A673 (cell line): ENCODE data around the gene RAD23A. TPM values are rescaled to one million over a fixed set of nuclear protein-coding genes. Genes with fewer than 3 reads are reported as not detected.

Source experiments
- BruUV-seq: library from RNA; stranded (reverse); fragments of 400-500 nt; replicated peaks from 2 replicates; lab custom pipeline; 2021; lab: Mats Ljungman, UMichigan
- CTCF ChIA-PET: fragments of 300-600 bp; sonication (Branson Sonifier 250); formaldehyde crosslinking; loops from one replicate; lab custom pipeline; 2022; ENCODE audit warnings: antibody characterized with exemption; lab: Charles Lee
- POLR2A ChIA-PET: fragments of 300-600 bp; sonication (Branson Sonifier 250); formaldehyde crosslinking; loops from one replicate; lab custom pipeline; 2022; ENCODE audit warnings: antibody characterized with exemption; ENCODE audit not compliant: low non-redundant PET; lab: Charles Lee
- DNase-seq: peaks from one replicate; pipeline ENCODE4 v3.0.0-alpha.2; 2015; ENCODE audit warnings: low spot score
- H3K27ac ChIP-seq: fragments of 200-600 bp; sonication (generic); 2 replicates; pipeline ENCODE4 v1.5.1; 2016; ENCODE audit warnings: mixed run types, low read depth, mild to moderate bottlenecking, mixed read lengths, antibody characterized with exemption, low read length; ENCODE audit not compliant: poor library complexity, severe bottlenecking
- H3K27me3 ChIP-seq: fragments of 200-600 bp; sonication (generic); replicated peaks from 2 replicates; pipeline ENCODE4 v1.6.1; 2017; ENCODE audit warnings: mixed run types, low read depth, mild to moderate bottlenecking, mixed read lengths, antibody characterized with exemption, low read length; ENCODE audit not compliant: insufficient read depth, poor library complexity
- H3K36me3 ChIP-seq: fragments of 200-600 bp; sonication (generic); 2 replicates; pipeline ENCODE4 v1.6.1; 2016; ENCODE audit warnings: mixed run types, mild to moderate bottlenecking, mixed read lengths, antibody characterized with exemption, low read length; ENCODE audit not compliant: insufficient read depth, poor library complexity, severe bottlenecking
- H3K4me1 ChIP-seq: fragments of 200-600 bp; sonication (generic); 2 replicates; pipeline ENCODE4 v1.6.1; 2017; ENCODE audit warnings: mixed run types, mild to moderate bottlenecking, mixed read lengths, antibody characterized with exemption, low read length; ENCODE audit not compliant: insufficient read depth, poor library complexity, severe bottlenecking
- H3K4me3 ChIP-seq: fragments of 200-600 bp; sonication (generic); 2 replicates; pipeline ENCODE4 v1.5.1; 2016; ENCODE audit warnings: low read depth, mixed run types, mild to moderate bottlenecking, mixed read lengths, low read length; ENCODE audit not compliant: poor library complexity, severe bottlenecking
- H3K9me3 ChIP-seq: fragments of 200-600 bp; sonication (generic); 2 replicates; pipeline ENCODE4 v1.6.1; 2016; ENCODE audit warnings: mixed run types, low read depth, mild to moderate bottlenecking, mixed read lengths, antibody characterized with exemption, low read length; ENCODE audit not compliant: poor library complexity, severe bottlenecking
- EZH2 ChIP-seq: fragments of 200-600 bp; sonication (generic); IDR thresholded peaks from 2 replicates; pipeline ENCODE4 v1.6.1; 2017; ENCODE audit warnings: borderline replicate concordance, low read depth, mild to moderate bottlenecking, mixed read lengths, antibody characterized with exemption, low read length; ENCODE audit not compliant: poor library complexity, severe bottlenecking
- intact Hi-C: fragments of 100-400 bp; cut with micrococcal nuclease; formaldehyde crosslinking; loops from one replicate; pipeline ENCODE4 v1.10.0; 2022; ENCODE audit not compliant: unreplicated experiment
- total RNA-seq: library from RNA; stranded (reverse); gene quantifications from 2 replicates; pipeline ENCODE4 v1.2.3, GENCODE V29; 2021
- TF ChIP-seq, protein P1 (sequence below): fragments of 300-800, 200-600 bp; sonication (generic); conservative IDR thresholded peaks from 2 replicates; pipeline ENCODE4 v1.5.1; 2017; ENCODE audit warnings: low read depth, mild to moderate bottlenecking, antibody characterized with exemption, low read length, moderate library complexity, mixed read lengths

Gene RAD23A
- total RNA-seq, 1 experiment from 2014 or later: 183 TPM

DNA sequence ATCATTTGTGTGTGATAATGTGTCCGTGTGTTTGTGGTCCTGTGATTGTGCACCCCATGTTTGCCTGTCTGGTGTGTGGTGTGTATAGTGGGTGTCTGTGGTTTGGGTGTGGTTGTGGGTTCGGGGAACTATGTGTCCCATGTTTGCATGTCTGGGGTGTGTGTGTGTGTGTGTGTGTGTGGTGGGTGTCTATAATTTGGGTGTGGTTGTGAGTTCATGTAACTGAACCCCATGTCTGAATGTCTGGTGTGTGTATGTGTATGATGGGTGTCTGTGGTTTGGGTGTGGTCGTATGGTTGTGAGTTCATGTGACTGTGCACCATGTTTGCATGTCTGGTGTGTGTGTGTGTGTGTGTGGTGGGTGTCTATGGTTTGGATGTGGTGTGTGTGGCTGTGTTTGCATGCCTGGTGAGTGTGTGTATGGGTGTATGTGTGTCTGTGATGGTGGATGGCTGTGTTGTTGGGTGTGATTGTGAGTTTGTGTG is 38.5 kb downstream of the RAD23A start:
- BruUV-seq: no TSS peak
- CTCF ChIA-PET: interaction anchor here (0.6 to 2.1 kb wide), 5 partner anchors 29 to 184 kb away, joined by 3 to 14 read pairs (median 4); no protein-coding TSS in a partner anchor
- no peaks in the 10 kb centered on the region for H3K27me3 ChIP-seq
- no peak overlapping the region for H3K27ac ChIP-seq
- no peak for DNase-seq
- POLR2A ChIA-PET: no interaction called here
- no peak for TF ChIP-seq EZH2
- no peak overlapping the region for H3K4me3 ChIP-seq
- no peaks in the 10 kb centered on the region for H3K36me3 ChIP-seq
- peaks cover 6% of the 10 kb centered on the region for H3K4me1 ChIP-seq
- no peaks in the 10 kb centered on the region for H3K9me3 ChIP-seq
- intact Hi-C loops: no loop called here

DNA sequence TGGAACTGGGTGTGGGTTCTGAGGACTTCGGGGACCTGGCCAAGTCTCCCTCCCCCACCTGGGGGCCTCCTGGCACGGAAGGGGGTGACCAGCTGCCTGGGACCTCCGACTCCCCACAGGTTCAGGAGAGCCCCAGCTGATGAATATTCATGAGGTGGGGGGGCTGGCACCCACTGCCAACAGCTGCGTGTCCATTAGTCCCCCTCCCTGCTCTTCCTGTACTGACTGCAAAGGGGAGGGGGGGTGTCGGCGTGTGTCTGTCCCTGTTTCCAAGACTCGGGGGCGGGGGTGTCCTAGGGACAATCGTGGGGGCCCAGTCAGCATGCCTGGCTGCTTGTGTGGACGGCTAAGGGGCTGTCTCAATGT is 39.0 kb downstream of the RAD23A start:
- no peak for DNase-seq

DNA sequence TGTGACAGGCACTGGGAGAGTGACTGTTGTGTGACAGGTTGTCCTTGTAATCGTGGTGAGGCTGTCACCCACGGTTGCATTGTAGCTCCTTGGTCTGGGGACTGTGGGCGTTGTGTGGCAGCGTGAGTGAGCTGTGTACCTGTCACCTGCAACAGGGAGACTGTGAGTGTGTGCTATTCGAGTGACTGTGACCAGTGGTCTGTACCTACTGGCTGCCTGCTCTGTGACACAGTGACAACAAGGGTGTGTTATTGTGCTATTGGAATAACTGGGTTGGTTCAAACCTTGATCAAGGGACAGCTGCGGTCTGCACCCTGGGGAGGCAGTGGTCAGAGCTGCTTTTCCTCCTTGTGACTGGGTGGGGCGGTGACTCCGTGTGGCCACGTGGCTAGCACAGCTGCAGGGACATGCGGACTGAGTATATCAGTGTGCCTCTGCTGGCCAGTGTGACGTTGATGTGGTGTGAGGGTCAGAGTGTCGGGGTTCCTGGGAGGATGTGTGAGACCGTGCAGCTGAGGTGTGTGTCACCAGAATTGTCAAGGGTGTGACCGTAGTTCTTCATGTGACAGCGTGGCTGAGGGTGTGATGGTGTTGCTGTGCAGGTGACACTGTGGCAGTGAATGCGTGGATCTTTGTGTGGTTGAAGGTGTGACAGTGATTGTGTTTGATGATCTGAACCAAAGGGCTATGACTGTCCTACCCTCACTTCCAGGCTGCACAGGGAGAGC is 39.6 kb downstream of the RAD23A start:
- BruUV-seq: no TSS peak
- no peaks in the 10 kb centered on the region for H3K36me3 ChIP-seq
- intact Hi-C loops: no loop called here
- no peak overlapping the region for H3K4me3 ChIP-seq
- peaks cover 6% of the 10 kb centered on the region for H3K4me1 ChIP-seq
- no peaks in the 10 kb centered on the region for H3K9me3 ChIP-seq
- POLR2A ChIA-PET: no interaction called here
- no peaks in the 10 kb centered on the region for H3K27me3 ChIP-seq
- TF ChIP-seq, protein P1, sequence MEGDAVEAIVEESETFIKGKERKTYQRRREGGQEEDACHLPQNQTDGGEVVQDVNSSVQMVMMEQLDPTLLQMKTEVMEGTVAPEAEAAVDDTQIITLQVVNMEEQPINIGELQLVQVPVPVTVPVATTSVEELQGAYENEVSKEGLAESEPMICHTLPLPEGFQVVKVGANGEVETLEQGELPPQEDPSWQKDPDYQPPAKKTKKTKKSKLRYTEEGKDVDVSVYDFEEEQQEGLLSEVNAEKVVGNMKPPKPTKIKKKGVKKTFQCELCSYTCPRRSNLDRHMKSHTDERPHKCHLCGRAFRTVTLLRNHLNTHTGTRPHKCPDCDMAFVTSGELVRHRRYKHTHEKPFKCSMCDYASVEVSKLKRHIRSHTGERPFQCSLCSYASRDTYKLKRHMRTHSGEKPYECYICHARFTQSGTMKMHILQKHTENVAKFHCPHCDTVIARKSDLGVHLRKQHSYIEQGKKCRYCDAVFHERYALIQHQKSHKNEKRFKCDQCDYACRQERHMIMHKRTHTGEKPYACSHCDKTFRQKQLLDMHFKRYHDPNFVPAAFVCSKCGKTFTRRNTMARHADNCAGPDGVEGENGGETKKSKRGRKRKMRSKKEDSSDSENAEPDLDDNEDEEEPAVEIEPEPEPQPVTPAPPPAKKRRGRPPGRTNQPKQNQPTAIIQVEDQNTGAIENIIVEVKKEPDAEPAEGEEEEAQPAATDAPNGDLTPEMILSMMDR: no peak
- H3K27ac ChIP-seq: no peak overlapping the region
- DNase-seq: no peak
- CTCF ChIA-PET: interaction anchor here (0.6 to 2.1 kb wide), 4 partner anchors 76 to 112 kb away, joined by 3 to 14 read pairs (median 4); no protein-coding TSS in a partner anchor

More for the DNA sequence above, 39.0 kb downstream of the RAD23A start:
- ChIA-PET POLR2A (no interaction called here), CTCF (interaction anchor here (0.6 to 2.1 kb wide), 3 partner anchors 76 to 112 kb away, joined by 4 to 14 read pairs (median 4); no protein-coding TSS in a partner anchor)
- Histone ChIP-seq H3K4me1 (peaks cover 6% of the 10 kb centered on the region), H3K27me3 (no peaks in the 10 kb centered on the region), H3K27ac (no peak overlapping the region), H3K4me3 (no peak overlapping the region), H3K36me3 (no peaks in the 10 kb centered on the region), H3K9me3 (no peaks in the 10 kb centered on the region)
- TF ChIP-seq, protein P1: no peak
- no peak for TF ChIP-seq EZH2
- intact Hi-C loops: no loop called here
- BruUV-seq: no TSS peak

DNA sequence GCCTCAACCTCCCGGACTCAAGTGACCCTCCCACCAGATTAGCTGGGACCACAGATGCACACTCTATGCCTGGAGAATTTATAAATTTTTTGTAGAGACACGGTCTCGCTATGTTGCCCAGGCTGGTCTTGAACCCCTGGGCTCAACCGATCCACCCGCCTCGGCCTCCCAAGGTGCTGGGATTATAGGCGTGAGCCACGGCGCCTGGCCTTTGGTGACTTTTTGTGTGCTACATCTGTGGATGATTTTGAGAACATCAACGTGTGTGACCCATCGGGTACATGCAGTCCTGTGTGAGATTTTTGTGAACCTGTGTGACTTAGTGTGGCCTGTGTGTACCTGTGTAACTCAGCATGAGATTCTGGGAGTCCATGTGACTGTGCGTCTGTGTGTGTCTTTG is 41.1 kb downstream of the RAD23A start:
- ChIA-PET POLR2A (no interaction called here), CTCF (no interaction called here)
- Histone ChIP-seq H3K4me3 (no peak overlapping the region), H3K36me3 (no peaks in the 10 kb centered on the region), H3K9me3 (no peaks in the 10 kb centered on the region), H3K4me1 (peaks cover 6% of the 10 kb centered on the region), H3K27ac (no peak overlapping the region), H3K27me3 (no peaks in the 10 kb centered on the region)
- DNase-seq: no peak
- TF ChIP-seq, protein P1: no peak
- no peak for TF ChIP-seq EZH2
- no TSS peak for BruUV-seq
- intact Hi-C loops: no loop called here
